IPS-18a (cell line): ENCODE results near the gene GOSR2.

ENCODE experiments used
- H3K27ac ChIP-seq: one replicate; pipeline ENCODE4 v1.5.1; 2013; ENCODE audit warnings: low read length
- H3K27me3 ChIP-seq: one replicate; pipeline ENCODE4 v1.6.1; 2013; ENCODE audit warnings: mild to moderate bottlenecking, low read length; ENCODE audit not compliant: control insufficient read depth, insufficient read depth
- H3K36me3 ChIP-seq: one replicate; pipeline ENCODE4 v1.6.1; 2013; ENCODE audit warnings: low read depth, low read length; ENCODE audit not compliant: control insufficient read depth
- H3K4me1 ChIP-seq: one replicate; pipeline ENCODE4 v1.6.1; 2013; ENCODE audit warnings: low read depth, low read length; ENCODE audit not compliant: control insufficient read depth
- H3K4me3 ChIP-seq: one replicate; pipeline ENCODE4 v1.5.1; 2013; ENCODE audit warnings: low read length
- H3K9ac ChIP-seq: one replicate; pipeline ENCODE4 v1.6.1; 2013; ENCODE audit warnings: mild to moderate bottlenecking, low read length, moderate library complexity
- H3K9me3 ChIP-seq: one replicate; pipeline ENCODE4 v1.6.1; 2013; ENCODE audit warnings: low read depth, low read length; ENCODE audit not compliant: control insufficient read depth

GOSR2 gene

GRCh38 chr17:46894476-46895151 is 28.3 kb upstream of the GOSR2 start:
- H3K9ac ChIP-seq, result no peak overlapping the region
- H3K4me1 ChIP-seq, result peaks cover 3% of the 10 kb centered on the region
- H3K4me3 ChIP-seq, result no peak overlapping the region
- no peaks in the 10 kb centered on the region for H3K27me3 ChIP-seq
- H3K36me3 ChIP-seq, result no peaks in the 10 kb centered on the region
- no peak overlapping the region for H3K27ac ChIP-seq
- no peaks in the 10 kb centered on the region for H3K9me3 ChIP-seq

GRCh38 chr17:46895171-46895570 is 27.8 kb upstream of the GOSR2 start:
- no peak overlapping the region for H3K4me3 ChIP-seq

GRCh38 chr17:46896991-46897390 is 26.0 kb upstream of the GOSR2 start:
- Histone ChIP-seq H3K36me3 (no peaks in the 10 kb centered on the region), H3K4me3 (no peak overlapping the region), H3K4me1 (peaks cover 3% of the 10 kb centered on the region), H3K27me3 (no peaks in the 10 kb centered on the region), H3K9ac (no peak overlapping the region), H3K9me3 (no peaks in the 10 kb centered on the region), H3K27ac (no peak overlapping the region)

More at GRCh38 chr17:46895171-46895570, 27.8 kb upstream of the GOSR2 start:
- Histone ChIP-seq H3K9ac (no peak overlapping the region), H3K9me3 (no peaks in the 10 kb centered on the region), H3K36me3 (no peaks in the 10 kb centered on the region), H3K4me1 (peaks cover 3% of the 10 kb centered on the region), H3K27ac (no peak overlapping the region), H3K27me3 (no peaks in the 10 kb centered on the region)

- H3K9ac ChIP-seq, result no peak overlapping the region
- H3K36me3 ChIP-seq, result no peaks in the 10 kb centered on the region
- no peaks in the 10 kb centered on the region for H3K27me3 ChIP-seq
- no peak overlapping the region for H3K4me3 ChIP-seq
- H3K4me1 ChIP-seq, result peaks cover 3% of the 10 kb centered on the region
- no peak overlapping the region for H3K27ac ChIP-seq
- H3K9me3 ChIP-seq, result no peaks in the 10 kb centered on the region
These were observed 24.6 kb upstream of the GOSR2 start for GRCh38 chr17:46898364-46898763.

- Histone ChIP-seq H3K9ac (no peak overlapping the region), H3K4me3 (no peak overlapping the region), H3K27ac (no peak overlapping the region), H3K4me1 (peaks cover 3% of the 10 kb centered on the region), H3K9me3 (no peaks in the 10 kb centered on the region), H3K36me3 (no peaks in the 10 kb centered on the region), H3K27me3 (no peaks in the 10 kb centered on the region)
These were observed 24.1 kb upstream of the GOSR2 start for GRCh38 chr17:46898860-46899259.

- H3K27me3 ChIP-seq, result no peaks in the 10 kb centered on the region
- H3K4me1 ChIP-seq, result no peaks in the 10 kb centered on the region
- H3K36me3 ChIP-seq, result no peaks in the 10 kb centered on the region
- H3K4me3 ChIP-seq, result no peak overlapping the region
- no peak overlapping the region for H3K9ac ChIP-seq
- H3K27ac ChIP-seq, result no peak overlapping the region
- no peaks in the 10 kb centered on the region for H3K9me3 ChIP-seq
These were observed 21.7 kb upstream of the GOSR2 start for GRCh38 chr17:46901291-46901690.

GRCh38 chr17:46903762-46904672 is 18.9 kb upstream of the GOSR2 start:
- Histone ChIP-seq H3K4me1 (no peaks in the 10 kb centered on the region), H3K27ac (no peak overlapping the region), H3K36me3 (no peaks in the 10 kb centered on the region), H3K27me3 (no peaks in the 10 kb centered on the region), H3K4me3 (no peak overlapping the region), H3K9me3 (no peaks in the 10 kb centered on the region), H3K9ac (no peak overlapping the region)

- H3K9ac ChIP-seq, result no peak overlapping the region
- H3K4me3 ChIP-seq, result no peak overlapping the region
- H3K4me1 ChIP-seq, result no peaks in the 10 kb centered on the region
- no peaks in the 10 kb centered on the region for H3K36me3 ChIP-seq
- H3K9me3 ChIP-seq, result no peaks in the 10 kb centered on the region
- H3K27me3 ChIP-seq, result no peaks in the 10 kb centered on the region
- no peak overlapping the region for H3K27ac ChIP-seq
These were observed 14.8 kb upstream of the GOSR2 start for GRCh38 chr17:46908068-46908737.

GRCh38 chr17:46910179-46910927 is 12.6 kb upstream of the GOSR2 start:
- Histone ChIP-seq H3K27me3 (no peaks in the 10 kb centered on the region), H3K9ac (no peak overlapping the region), H3K9me3 (no peaks in the 10 kb centered on the region), H3K4me1 (no peaks in the 10 kb centered on the region), H3K36me3 (no peaks in the 10 kb centered on the region), H3K4me3 (no peak overlapping the region), H3K27ac (no peak overlapping the region)

- Histone ChIP-seq H3K4me3 (no peak overlapping the region), H3K27ac (no peak overlapping the region), H3K9ac (no peak overlapping the region), H3K9me3 (no peaks in the 10 kb centered on the region), H3K4me1 (no peaks in the 10 kb centered on the region), H3K27me3 (no peaks in the 10 kb centered on the region), H3K36me3 (no peaks in the 10 kb centered on the region)
These were observed 11.6 kb upstream of the GOSR2 start for GRCh38 chr17:46911311-46911710.

- Histone ChIP-seq H3K9ac (no peak overlapping the region), H3K27me3 (no peaks in the 10 kb centered on the region), H3K4me3 (no peak overlapping the region), H3K4me1 (no peaks in the 10 kb centered on the region), H3K27ac (no peak overlapping the region), H3K9me3 (no peaks in the 10 kb centered on the region), H3K36me3 (no peaks in the 10 kb centered on the region)
These were observed 7.4 kb upstream of the GOSR2 start for GRCh38 chr17:46915596-46915995.
